Liver (tissue), 9 donors: ENCODE results near the gene LRRC19. TPM values are rescaled to one million over a fixed set of nuclear protein-coding genes. Genes with fewer than 3 reads are reported as not detected.
A peak's percentile ranks its signal among the peaks of the same experiment; 100 is the strongest.

Source experiments
- DNase-seq: peaks from one replicate; pipeline ENCODE4 v3.0.0-alpha.2; 2017; ENCODE audit warnings: low spot score
- H3K27ac ChIP-seq, 2 donors: one replicate each; pipeline ENCODE4 v1.7.0; 2013; ENCODE audit warnings: inconsistent platforms in 2 of 2, low read length in 2 of 2, control low read depth in 1 of 2, low read depth in 1 of 2, mild to moderate bottlenecking in 1 of 2
- H3K27me3 ChIP-seq, 4 donors: one replicate each; pipeline versions ENCODE4 v1.6.1 to v1.7.0; 2013; ENCODE audit warnings: low read length in 3 of 4, inconsistent platforms in 1 of 4, mild to moderate bottlenecking in 1 of 4, moderate library complexity in 1 of 4; ENCODE audit not compliant: control insufficient read depth in 4 of 4, insufficient read depth in 4 of 4
- H3K36me3 ChIP-seq, 4 donors: one replicate each; pipeline versions ENCODE4 v1.6.1 to v1.7.0; 2013; ENCODE audit warnings: low read length in 3 of 4, mild to moderate bottlenecking in 3 of 4, low read depth in 1 of 4, moderate library complexity in 1 of 4; ENCODE audit not compliant: control insufficient read depth in 4 of 4, insufficient read depth in 3 of 4
- H3K4me1 ChIP-seq, 4 donors: one replicate each; pipeline versions ENCODE4 v1.6.1 to v1.7.0; 2013; ENCODE audit warnings: low read length in 3 of 4, mild to moderate bottlenecking in 3 of 4, moderate library complexity in 1 of 4; ENCODE audit not compliant: control insufficient read depth in 4 of 4, insufficient read depth in 4 of 4
- H3K4me3 ChIP-seq, 3 donors: one replicate each; pipeline versions ENCODE4 v1.6.1 to v1.7.0; 2013; ENCODE audit warnings: low read length in 3 of 3, control low read depth in 1 of 3, low read depth in 1 of 3, mild to moderate bottlenecking in 1 of 3
- H3K9ac ChIP-seq, 2 donors: one replicate each; pipeline ENCODE4 v1.7.0; 2013; ENCODE audit warnings: low read length in 2 of 2, mild to moderate bottlenecking in 2 of 2, moderate library complexity in 2 of 2, control low read depth in 1 of 2, low read depth in 1 of 2
- H3K9me3 ChIP-seq, 4 donors: one replicate each; pipeline versions ENCODE4 v1.6.1 to v1.7.0; 2013; ENCODE audit warnings: low read length in 3 of 4; ENCODE audit not compliant: control insufficient read depth in 4 of 4
- ATF3 ChIP-seq: IDR thresholded peaks from 2 replicates; pipeline ENCODE4 v1.6.1; 2016; ENCODE audit warnings: antibody characterized with exemption
- CTCF ChIP-seq: fragments of 150-350 bp; IDR thresholded peaks from 2 replicates; pipeline ENCODE4 v1.5.1; 2017; ENCODE audit warnings: improper control_type of control experiment, low read depth, low read length; ENCODE audit not compliant: missing input control
- EGR1 ChIP-seq, 2 donors: IDR thresholded peaks; 2 replicates each; pipeline ENCODE4 v1.6.1; 2016 to 2018; ENCODE audit warnings: antibody characterized with exemption in 2 of 2, low read depth in 2 of 2
- FOXA1 ChIP-seq: IDR thresholded peaks from 2 replicates; pipeline ENCODE4 v1.6.1; 2016; ENCODE audit warnings: antibody characterized with exemption
- FOXA2 ChIP-seq: IDR thresholded peaks from 2 replicates; pipeline ENCODE4 v1.6.1; 2016; ENCODE audit warnings: antibody characterized with exemption
- GABPA ChIP-seq, 2 donors: IDR thresholded peaks in 1 of 2; conservative IDR thresholded peaks in 1 of 2; 2 replicates each; pipeline ENCODE4 v1.6.1; 2016; ENCODE audit warnings: antibody characterized with exemption in 2 of 2, mild to moderate bottlenecking in 1 of 2, moderate library complexity in 1 of 2
- HNF4A ChIP-seq, 2 donors: conservative IDR thresholded peaks; 2 replicates each; pipeline ENCODE4 v1.6.1; 2016; ENCODE audit warnings: antibody characterized with exemption in 2 of 2, mild to moderate bottlenecking in 2 of 2
- HNF4G ChIP-seq: IDR thresholded peaks from 2 replicates; pipeline ENCODE4 v1.6.1; 2016; ENCODE audit warnings: antibody characterized with exemption
- JUND ChIP-seq, 2 donors: IDR thresholded peaks; 2 replicates each; pipeline ENCODE4 v1.6.1; 2016; ENCODE audit warnings: antibody characterized with exemption in 2 of 2
- REST ChIP-seq: IDR thresholded peaks from 2 replicates; pipeline ENCODE4 v1.6.1; 2016; ENCODE audit warnings: antibody characterized with exemption, mild to moderate bottlenecking
- RXRA ChIP-seq, 2 donors: IDR thresholded peaks; 2 replicates each; pipeline ENCODE4 v1.6.1; 2017 to 2018; ENCODE audit warnings: antibody characterized with exemption in 2 of 2, mild to moderate bottlenecking in 1 of 2
- SP1 ChIP-seq: IDR thresholded peaks from 2 replicates; pipeline ENCODE4 v1.6.1; 2018; ENCODE audit warnings: antibody characterized with exemption, mild to moderate bottlenecking
- TAF1 ChIP-seq: conservative IDR thresholded peaks from 2 replicates; pipeline ENCODE4 v1.6.1; 2016; ENCODE audit warnings: antibody characterized with exemption, mild to moderate bottlenecking
- ZBTB33 ChIP-seq: IDR thresholded peaks from 2 replicates; pipeline ENCODE4 v1.6.1; 2016; ENCODE audit warnings: antibody characterized with exemption
- WGBS: extraction: QIAGEN DNeasy Blood & Tissue Kit; methylation state at CpG from one replicate; pipeline ENCODE4 v1.1.7; 2013; 5-methylcytosine and 5-hydroxymethylcytosine counted together
- polyA plus RNA-seq, 2 donors: library from polyadenylated mRNA; stranded (reverse) in 1 of 2; unstranded in 1 of 2; fragments of 200-250 nt in 1 of 2; fragments of >200 nt in 1 of 2; fragmentation: Nextera tagmentation in 1 of 2; extraction: Ambion mirVana in 1 of 2; gene quantifications; one replicate each; pipeline versions ENCODE4 v1.2.1 to v1.2.3, GENCODE V29; 2013 to 2015
- total RNA-seq, 2 donors: library from RNA; depleted of rRNA; stranded (reverse); fragments of >200 nt; gene quantifications; one replicate each; pipeline ENCODE4 v1.2.3, GENCODE V29; 2014
- donor health status: healthy.
- donor health status: healthy.
- donor health status: healthy.
- donor health status: healthy.
- donor health status: healthy.

The LRRC19 gene
- total RNA-seq, result 1 to 10 TPM; 1.8 to 2.0 TPM
- polyA plus RNA-seq, result 1 to 10 TPM in 1 of 2 donors, under 1 TPM in 1; 0.27 to 2.1 TPM

GRCh38 chr9:27005491-27005890 is at the start of gene LRRC19:
Gene LRRC19, minus strand, starts transcription at chr9:27005672. Its CDS starts 5,978 bp downstream, at chr9:26999694.
- no peak for DNase-seq
- H3K27ac ChIP-seq, result no peak within 1 kb of the TSS
- WGBS, result 47% methylated on average over 3 of the region's 3 CpGs
- no peak for TF ChIP-seq ATF3
- TF ChIP-seq FOXA1, result no peak
- TF ChIP-seq RXRA (IDR thresholded peaks at IDR 0.05), result no peak
- peak; percentile 34 to 53 for TF ChIP-seq HNF4A (conservative IDR thresholded peaks at IDR 0.05)
- TF ChIP-seq CTCF, result no peak
- TF ChIP-seq GABPA (IDR thresholded peaks at IDR 0.05 in 1 of 2, conservative IDR thresholded peaks at IDR 0.05 in 1 of 2), result no peak
- TF ChIP-seq FOXA2, result no peak
- no peak for TF ChIP-seq EGR1 (IDR thresholded peaks at IDR 0.05; ENCODE audit: low read depth in 2 of 2)
- TF ChIP-seq SP1, result no peak
- H3K4me1 ChIP-seq, result peaks cover 0 to 1% (median 0%) of the 10 kb centered on the region in 4 donors
- no peaks in the 10 kb centered on the region for H3K9me3 ChIP-seq
- no peak within 1 kb of the TSS for H3K9ac ChIP-seq
- H3K27me3 ChIP-seq, result no peaks in the 10 kb centered on the region
- no peak within 1 kb of the TSS for H3K4me3 ChIP-seq
- peaks cover 0 to 2% (median 0%) of the 10 kb centered on the region in 4 donors for H3K36me3 ChIP-seq

GRCh38 chr9:27054841-27055240 is 49.4 kb upstream of the LRRC19 start:
- DNase-seq, result no peak
- H3K4me3 ChIP-seq, result no peak overlapping the region
- no peaks in the 10 kb centered on the region for H3K27me3 ChIP-seq
- no peaks in the 10 kb centered on the region for H3K4me1 ChIP-seq
- no peak overlapping the region for H3K27ac ChIP-seq
- H3K36me3 ChIP-seq, result peaks cover 0 to 14% (median 0%) of the 10 kb centered on the region in 4 donors
- H3K9me3 ChIP-seq, result no peaks in the 10 kb centered on the region
- TF ChIP-seq TAF1 (no peak), HNF4G (no peak), ATF3 (no peak), GABPA (IDR thresholded peaks at IDR 0.05 in 1 of 2, conservative IDR thresholded peaks at IDR 0.05 in 1 of 2) (no peak), CTCF (no peak), RXRA (IDR thresholded peaks at IDR 0.05) (no peak), JUND (IDR thresholded peaks at IDR 0.05) (no peak), EGR1 (IDR thresholded peaks at IDR 0.05; ENCODE audit: low read depth in 2 of 2) (no peak), FOXA1 (no peak), REST (no peak), FOXA2 (no peak), ZBTB33 (no peak)
- no peak overlapping the region for H3K9ac ChIP-seq
